Measurements from ENCODE around the gene ADAMTS6. TPM values are rescaled to one million over a fixed set of nuclear protein-coding genes. Genes with fewer than 3 reads are reported as not detected.

Gene ADAMTS6, protein sequence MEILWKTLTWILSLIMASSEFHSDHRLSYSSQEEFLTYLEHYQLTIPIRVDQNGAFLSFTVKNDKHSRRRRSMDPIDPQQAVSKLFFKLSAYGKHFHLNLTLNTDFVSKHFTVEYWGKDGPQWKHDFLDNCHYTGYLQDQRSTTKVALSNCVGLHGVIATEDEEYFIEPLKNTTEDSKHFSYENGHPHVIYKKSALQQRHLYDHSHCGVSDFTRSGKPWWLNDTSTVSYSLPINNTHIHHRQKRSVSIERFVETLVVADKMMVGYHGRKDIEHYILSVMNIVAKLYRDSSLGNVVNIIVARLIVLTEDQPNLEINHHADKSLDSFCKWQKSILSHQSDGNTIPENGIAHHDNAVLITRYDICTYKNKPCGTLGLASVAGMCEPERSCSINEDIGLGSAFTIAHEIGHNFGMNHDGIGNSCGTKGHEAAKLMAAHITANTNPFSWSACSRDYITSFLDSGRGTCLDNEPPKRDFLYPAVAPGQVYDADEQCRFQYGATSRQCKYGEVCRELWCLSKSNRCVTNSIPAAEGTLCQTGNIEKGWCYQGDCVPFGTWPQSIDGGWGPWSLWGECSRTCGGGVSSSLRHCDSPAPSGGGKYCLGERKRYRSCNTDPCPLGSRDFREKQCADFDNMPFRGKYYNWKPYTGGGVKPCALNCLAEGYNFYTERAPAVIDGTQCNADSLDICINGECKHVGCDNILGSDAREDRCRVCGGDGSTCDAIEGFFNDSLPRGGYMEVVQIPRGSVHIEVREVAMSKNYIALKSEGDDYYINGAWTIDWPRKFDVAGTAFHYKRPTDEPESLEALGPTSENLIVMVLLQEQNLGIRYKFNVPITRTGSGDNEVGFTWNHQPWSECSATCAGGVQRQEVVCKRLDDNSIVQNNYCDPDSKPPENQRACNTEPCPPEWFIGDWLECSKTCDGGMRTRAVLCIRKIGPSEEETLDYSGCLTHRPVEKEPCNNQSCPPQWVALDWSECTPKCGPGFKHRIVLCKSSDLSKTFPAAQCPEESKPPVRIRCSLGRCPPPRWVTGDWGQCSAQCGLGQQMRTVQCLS (N-terminal part only)
- total RNA-seq (2016; rRNA removed; fragmentation: Illumina TruSeq; extraction: Trizol) (0.93 and 3.1 TPM in 2 replicates), polyA plus RNA-seq (2011; rRNA removed) (7.3 and 8.2 TPM in 2 replicates), polyA minus RNA-seq (2011; rRNA and poly(A)+ RNA removed; ENCODE audit: low replicate concordance) (2.9 and 8.8 TPM in 2 replicates), Bru-seq, nascent RNA (percentile 44 among the genes with signal in this experiment), BruChase-seq, experiment 1, labeled RNA remaining after a 6-hour chase (percentile 32 among the genes with signal in this experiment), BruChase-seq, experiment 2, labeled RNA remaining after a 2-hour chase (percentile 41 among the genes with signal in this experiment)
- 15.4 and 18.4 TPM in 2 replicates for total RNA-seq (2016; cell fraction: cytosol; rRNA removed; fragmentation: Illumina TruSeq; extraction: Trizol; ENCODE audit: low read depth)
- 2.0 and 3.5 TPM in 2 replicates for total RNA-seq (2016; cell fraction: insoluble cytoplasmic fraction; rRNA removed; fragmentation: Illumina TruSeq; extraction: Trizol)
- 11.5 and 16.5 TPM in 2 replicates for total RNA-seq (2016; cell fraction: membrane; rRNA removed; fragmentation: Illumina TruSeq; extraction: Trizol)
- 7.5 and 9.0 TPM in 2 replicates for total RNA-seq (2016; cell fraction: nucleus; rRNA removed; fragmentation: Illumina TruSeq; extraction: Trizol)
- polyA plus RNA-seq (2011; cell fraction: cytosol; rRNA removed), result 2.2 and 3.2 TPM in 2 replicates
- polyA plus RNA-seq (2011; cell fraction: nucleus; rRNA removed), result 39.0 and 39.9 TPM in 2 replicates
- 4.2 and 5.0 TPM in 2 replicates for polyA plus RNA-seq (2012)
- 0.01 and 0.02 TPM in 2 replicates for polyA plus RNA-seq (2016; cell fraction: cytosol; fragmentation: Illumina TruSeq; extraction: Trizol; ENCODE audit: low read depth)
- 0.29 and 0.35 TPM in 2 replicates for polyA plus RNA-seq (2016; cell fraction: insoluble cytoplasmic fraction; fragmentation: Illumina TruSeq; extraction: Trizol; ENCODE audit: low read depth)
- 0.03 and 0.12 TPM in 2 replicates for polyA plus RNA-seq (2016; cell fraction: membrane; fragmentation: Illumina TruSeq; extraction: Trizol; ENCODE audit: low read depth)
- 4.0 and 4.6 TPM in 2 replicates for polyA plus RNA-seq (2016; cell fraction: nucleus; fragmentation: Illumina TruSeq; extraction: Trizol; ENCODE audit: insufficient read depth, low read depth)
- 6.4 and 7.6 TPM in 2 replicates for polyA minus RNA-seq (2011; cell fraction: cytosol; rRNA and poly(A)+ RNA removed)
- 48.6 and 63.0 TPM in 2 replicates for polyA minus RNA-seq (2011; cell fraction: nucleus; rRNA and poly(A)+ RNA removed)
- long read RNA-seq, experiment 1, partial matches to known transcripts, result 0 of 1 reads
- long read RNA-seq, experiment 1, other reads (novel, unspliced or antisense), result 1 of 1 reads
- long read RNA-seq, experiment 2, partial matches to known transcripts, result 0 of 1 reads
- long read RNA-seq, experiment 2, other reads (novel, unspliced or antisense), result 1 of 1 reads

- no TSS peak for BruUV-seq (replicated peaks)
- peak within 1 kb of the TSS; percentile 65 for H3K9ac ChIP-seq (ENCODE audit: insufficient read depth, low read depth, low read length)
- H3K27ac ChIP-seq (ENCODE audit: extremely low read length, insufficient read depth, low read length), result peak within 1 kb of the TSS; percentile 56
- H4K20me1 ChIP-seq (ENCODE audit: insufficient read depth, low read length), result no peaks in the 10 kb centered on the region
- CTCF ChIA-PET (ENCODE audit: low intra/inter-chr PET ratio, low total read pairs), result interaction anchor here (0.8 to 2.8 kb wide), 2 partner anchors 380 kb away, joined by 3 to 33 read pairs; no protein-coding TSS in a partner anchor
- peak within 1 kb of the TSS; percentile 95 for H3K4me2 ChIP-seq (ENCODE audit: low read depth, low read length)
- no peaks in the 10 kb centered on the region; a peak in 1 of 5 replicates for H3K27me3 ChIP-seq (ENCODE audit: control insufficient read depth in 1 of 2, insufficient read depth in 2 of 2, low read length in 2 of 2)
- intact Hi-C loops (cut with micrococcal nuclease; ENCODE audit: unreplicated experiment), result loop anchor here (5.0 kb wide), 3 partner anchors 154 to 844 kb away; no protein-coding TSS in a partner anchor
- H3K79me2 ChIP-seq (ENCODE audit: insufficient read depth, low read length), result no peaks in the 10 kb centered on the region
- peak within 1 kb of the TSS; percentile 61 to 73 (median 67) for H3K4me3 ChIP-seq (replicated peaks in 1 of 3; ENCODE audit: insufficient read depth in 1 of 3, low read depth in 2 of 3, low read length in 3 of 3)
- FAIRE-seq, result peak; percentile 47
- under 1% methylated on average over 9 of the region's 12 CpGs for WGBS (ENCODE audit: low lambda C conversion rate)
- H3K36me3 ChIP-seq (replicated peaks in 1 of 2; ENCODE audit: control insufficient read depth in 1 of 2, insufficient read depth in 2 of 2, low read length in 2 of 2), result no peaks in the 10 kb centered on the region
- peak; percentile 86 for ATAC-seq
- in situ Hi-C loops (cut with HindIII; ENCODE audit: extremely low pct_ligation_motif_present, low pct_unique_long_range_greater_than_20kb), result loop anchor here (5.0 to 25.0 kb wide), 5 partner anchors 264 to 844 kb away; no protein-coding TSS in a partner anchor
- DNase-seq (ENCODE audit: low spot score), result peak; percentile 70
- H2AFZ ChIP-seq (ENCODE audit: low read length), result peak within 1 kb of the TSS; percentile 96
- POLR2A ChIA-PET, result interaction anchor here (0.8 to 3.4 kb wide), 2 partner anchors 82 to 379 kb away, joined by 3 to 24 read pairs; partner anchors contain the start of genes CENPK and PPWD1
- H3K4me1 ChIP-seq (ENCODE audit: insufficient read depth, low read length), result peaks cover 17% of the 10 kb centered on the region
- H3K9me3 ChIP-seq (ENCODE audit: low read length), result no peaks in the 10 kb centered on the region
- TF ChIP-seq MIER2 (CRISPR knock-in tag; IDR thresholded peaks at IDR 0.05) (no peak), KLF11 (CRISPR knock-in tag; IDR thresholded peaks at IDR 0.05) (no peak), ZNF629 (CRISPR knock-in tag; conservative IDR thresholded peaks at IDR 0.05) (no peak), ZNF576 (CRISPR knock-in tag; IDR thresholded peaks at IDR 0.05) (no peak), MED13 (CRISPR knock-in tag; IDR thresholded peaks at IDR 0.05) (no peak), ZNF781 (CRISPR knock-in tag; IDR thresholded peaks at IDR 0.05; ENCODE audit: borderline replicate concordance, not compliant biosample characterization) (no peak), ZNF570 (CRISPR knock-in tag; IDR thresholded peaks at IDR 0.05; ENCODE audit: borderline replicate concordance) (no peak), RORA (CRISPR knock-in tag; IDR thresholded peaks at IDR 0.05) (no peak), MIXL1 (CRISPR knock-in tag; IDR thresholded peaks at IDR 0.05) (no peak), HDAC1 (CRISPR knock-in tag; IDR thresholded peaks at IDR 0.05) (peak; percentile 67; the same call in 1 of the 2 replicates), SSRP1 (CRISPR knock-in tag; IDR thresholded peaks at IDR 0.05) (no peak), ZNF230 (CRISPR knock-in tag; IDR thresholded peaks at IDR 0.05) (no peak; the same call in 1 of the 2 replicates)
- TF ChIP-seq, protein P1, sequence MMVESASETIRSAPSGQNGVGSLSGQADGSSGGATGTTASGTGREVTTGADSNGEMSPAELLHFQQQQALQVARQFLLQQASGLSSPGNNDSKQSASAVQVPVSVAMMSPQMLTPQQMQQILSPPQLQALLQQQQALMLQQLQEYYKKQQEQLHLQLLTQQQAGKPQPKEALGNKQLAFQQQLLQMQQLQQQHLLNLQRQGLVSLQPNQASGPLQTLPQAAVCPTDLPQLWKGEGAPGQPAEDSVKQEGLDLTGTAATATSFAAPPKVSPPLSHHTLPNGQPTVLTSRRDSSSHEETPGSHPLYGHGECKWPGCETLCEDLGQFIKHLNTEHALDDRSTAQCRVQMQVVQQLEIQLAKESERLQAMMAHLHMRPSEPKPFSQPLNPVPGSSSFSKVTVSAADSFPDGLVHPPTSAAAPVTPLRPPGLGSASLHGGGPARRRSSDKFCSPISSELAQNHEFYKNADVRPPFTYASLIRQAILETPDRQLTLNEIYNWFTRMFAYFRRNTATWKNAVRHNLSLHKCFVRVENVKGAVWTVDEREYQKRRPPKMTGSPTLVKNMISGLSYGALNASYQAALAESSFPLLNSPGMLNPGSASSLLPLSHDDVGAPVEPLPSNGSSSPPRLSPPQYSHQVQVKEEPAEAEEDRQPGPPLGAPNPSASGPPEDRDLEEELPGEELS (CRISPR knock-in tag; IDR thresholded peaks at IDR 0.05), result no peak
Observed at GRCh38 chr5:65481635-65482295, at the start of gene ADAMTS6. Gene ADAMTS6, minus strand, starts transcription at chr5:65481920. Its CDS starts 8,247 bp downstream, at chr5:65473673.
